Measurements from ENCODE around the gene ATF4.

The ATF4 gene

DNA sequence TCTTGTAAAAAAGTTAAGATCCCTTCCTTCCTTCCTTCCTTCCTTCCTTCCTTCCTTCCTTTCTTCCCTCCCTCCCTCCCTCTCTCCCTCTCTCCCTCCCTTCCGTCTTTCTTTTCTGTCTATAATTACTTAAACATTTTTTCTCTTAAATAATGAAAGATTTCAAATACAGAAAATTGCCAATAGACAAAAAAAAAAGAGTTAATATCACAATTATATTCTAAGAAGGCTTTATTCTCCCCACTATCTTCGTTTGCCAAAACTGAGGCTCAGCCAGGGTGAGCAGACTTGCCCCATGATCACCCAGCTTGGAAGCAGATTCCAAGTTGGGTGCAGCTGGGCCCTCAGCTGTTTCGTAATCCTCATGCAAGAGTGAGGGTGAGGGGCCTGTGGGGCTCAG, 49.9 kb downstream of the ATF4 start:
- FAIRE-seq (no peak), DNase-seq (ENCODE audit: insufficient read length, low spot score) (no peak)
- TF ChIP-seq, protein P1, sequence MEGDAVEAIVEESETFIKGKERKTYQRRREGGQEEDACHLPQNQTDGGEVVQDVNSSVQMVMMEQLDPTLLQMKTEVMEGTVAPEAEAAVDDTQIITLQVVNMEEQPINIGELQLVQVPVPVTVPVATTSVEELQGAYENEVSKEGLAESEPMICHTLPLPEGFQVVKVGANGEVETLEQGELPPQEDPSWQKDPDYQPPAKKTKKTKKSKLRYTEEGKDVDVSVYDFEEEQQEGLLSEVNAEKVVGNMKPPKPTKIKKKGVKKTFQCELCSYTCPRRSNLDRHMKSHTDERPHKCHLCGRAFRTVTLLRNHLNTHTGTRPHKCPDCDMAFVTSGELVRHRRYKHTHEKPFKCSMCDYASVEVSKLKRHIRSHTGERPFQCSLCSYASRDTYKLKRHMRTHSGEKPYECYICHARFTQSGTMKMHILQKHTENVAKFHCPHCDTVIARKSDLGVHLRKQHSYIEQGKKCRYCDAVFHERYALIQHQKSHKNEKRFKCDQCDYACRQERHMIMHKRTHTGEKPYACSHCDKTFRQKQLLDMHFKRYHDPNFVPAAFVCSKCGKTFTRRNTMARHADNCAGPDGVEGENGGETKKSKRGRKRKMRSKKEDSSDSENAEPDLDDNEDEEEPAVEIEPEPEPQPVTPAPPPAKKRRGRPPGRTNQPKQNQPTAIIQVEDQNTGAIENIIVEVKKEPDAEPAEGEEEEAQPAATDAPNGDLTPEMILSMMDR (IDR thresholded peaks at IDR 0.05; ENCODE audit: insufficient read depth, missing control alignments): no peak

DNA sequence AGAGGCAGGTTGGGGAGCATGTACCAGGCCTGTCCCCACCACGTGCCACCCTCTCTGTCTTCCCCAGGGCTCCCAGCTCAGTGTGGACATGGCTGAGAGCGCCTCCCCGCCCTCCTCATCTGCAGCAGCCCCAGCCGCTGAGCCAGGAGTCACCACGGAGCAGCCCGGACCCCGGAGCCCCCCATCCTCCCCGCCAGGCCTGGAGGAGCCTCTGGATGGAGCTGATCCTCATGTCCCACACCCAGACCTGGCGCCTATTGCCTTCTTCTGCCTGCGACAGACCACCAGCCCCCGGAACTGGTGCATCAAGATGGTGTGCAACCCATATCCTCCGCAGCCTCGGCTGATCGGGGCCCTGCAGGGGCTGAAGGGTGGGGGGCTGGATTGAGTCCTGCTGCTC, 50.3 kb downstream of the ATF4 start, which contains the start of gene CACNA1I:
Gene CACNA1I (plus strand): TSS at position 89 of the 400 bp plus-strand sequence. CDS start 0 bp downstream, at position 89.
- DNase-seq (ENCODE audit: insufficient read length, low spot score): no peak
- FAIRE-seq: no peak
- TF ChIP-seq, protein P1 (IDR thresholded peaks at IDR 0.05; ENCODE audit: insufficient read depth, missing control alignments): no peak

DNA sequence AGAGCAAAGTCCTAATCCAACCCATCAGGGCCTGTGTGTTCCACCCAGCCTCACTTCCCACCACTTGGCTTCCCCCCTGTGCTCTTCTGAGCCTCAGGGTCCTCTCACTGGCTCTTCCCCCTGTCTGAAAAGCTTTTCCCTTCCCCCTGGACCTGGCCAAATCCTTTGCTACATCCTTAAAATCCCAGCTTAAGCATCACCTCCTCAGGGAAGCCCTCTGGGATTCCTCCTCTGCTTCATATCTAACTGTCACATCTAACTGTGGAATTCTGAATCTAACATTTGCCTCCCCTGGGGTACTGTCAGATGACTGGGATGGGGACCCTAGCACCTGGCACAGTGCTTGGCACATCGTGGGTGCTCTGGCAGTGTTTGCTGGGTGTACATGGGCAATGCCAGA, 51.2 kb downstream of the ATF4 start:
- no peak for DNase-seq (ENCODE audit: insufficient read length, low spot score)
- TF ChIP-seq, protein P1 (IDR thresholded peaks at IDR 0.05; ENCODE audit: insufficient read depth, missing control alignments): no peak
- FAIRE-seq: no peak
